Measurements from ENCODE around the gene KCNK17.

- TF ChIP-seq CTCF (IDR thresholded peaks at IDR 0.05) = no peak
- TF ChIP-seq POLR2A (IDR thresholded peaks at IDR 0.05) = no peak
These were observed 21.6 kb downstream of the KCNK17 start for GRCh38 chr6:39292637-39293036.
